Kidney (tissue), 14 donors: ENCODE measurements around the gene ZNF174. TPM values are rescaled to one million over a fixed set of nuclear protein-coding genes. Genes with fewer than 3 reads are reported as not detected.

Experiments
- DNase-seq, 5 donors: peaks; one replicate each; pipeline ENCODE4 v3.0.0-alpha.2; 2013 to 2020
- FAIRE-seq: peaks from 2 replicates; lab custom pipeline; 2012; peaks lifted over from hg19 to GRCh38; lab: Jason Lieb, UNC
- H3K27ac ChIP-seq, 2 donors: one replicate each; pipeline ENCODE4 v1.7.0; 2013; ENCODE audit warnings: low read depth in 2 of 2, low read length in 2 of 2, inconsistent platforms in 1 of 2
- H3K27me3 ChIP-seq: one replicate; pipeline ENCODE4 v1.7.1; 2013; ENCODE audit warnings: low read length, inconsistent platforms; ENCODE audit not compliant: control insufficient read depth, insufficient read depth
- H3K36me3 ChIP-seq, 3 donors: one replicate each; pipeline versions ENCODE4 v1.7.0 to v1.7.1; 2013; ENCODE audit warnings: low read length in 3 of 3, control low read depth in 1 of 3, inconsistent platforms in 1 of 3; ENCODE audit not compliant: insufficient read depth in 3 of 3, control insufficient read depth in 2 of 3
- H3K4me1 ChIP-seq, 3 donors: one replicate each; pipeline versions ENCODE4 v1.7.0 to v1.7.1; 2013; ENCODE audit warnings: low read length in 3 of 3, inconsistent platforms in 1 of 3, low read depth in 1 of 3; ENCODE audit not compliant: control insufficient read depth in 2 of 3, insufficient read depth in 2 of 3
- H3K4me3 ChIP-seq, 3 donors: one replicate each; pipeline versions ENCODE4 v1.7.0 to v1.8.1; 2013; ENCODE audit warnings: low read length in 3 of 3, control low read depth in 1 of 3, inconsistent platforms in 1 of 3
- H3K9ac ChIP-seq, 3 donors: one replicate each; pipeline versions ENCODE4 v1.7.0 to v1.7.1; 2013; ENCODE audit warnings: low read length in 3 of 3, control low read depth in 1 of 3, inconsistent platforms in 1 of 3
- H3K9me3 ChIP-seq, 3 donors: one replicate each; pipeline versions ENCODE4 v1.7.0 to v1.7.1; 2013; ENCODE audit warnings: low read length in 3 of 3, control low read depth in 1 of 3, inconsistent platforms in 1 of 3; ENCODE audit not compliant: control insufficient read depth in 2 of 3, insufficient read depth in 1 of 3
- intact Hi-C: fragments of 100-400 bp; cut with DNase I; formaldehyde crosslinking; loops from one replicate; pipeline ENCODE4 v1.11.1; 2022
- polyA plus RNA-seq: library from polyadenylated mRNA; stranded (reverse); fragments of 350-450 nt; fragmentation: Illumina TruSeq; extraction: RNeasy Lipid Tissue Mini Kit (QIAGEN cat#74804); gene quantifications from one replicate; pipeline ENCODE4 v1.2.3, GENCODE V29; 2014; ENCODE audit warnings: low read depth, low replicate concordance; ENCODE audit not compliant: insufficient read depth
- total RNA-seq: library from RNA; stranded (reverse); fragmentation: NEBNext Ultra II Directional; extraction: Animal tissue kit (Norgen Biotek cat#: 25700); gene quantifications from one replicate; pipeline ENCODE4 v1.2.1, GENCODE V29; 2021
- TF ChIP-seq, protein P1 (sequence below): IDR thresholded peaks from 3 replicates; pipeline ENCODE4 v1.5.1; 2012; ENCODE audit warnings: mild to moderate bottlenecking, moderate library complexity, borderline replicate concordance; ENCODE audit not compliant: insufficient read depth; ENCODE audit errors: extremely low read depth
- donor health status: control.
- donor health status: control.
- donor health status: control.
- donor health status: control.
- donor health status: control.
- donor health status: DM: yes; HTN: yes; CAD: no.
- donor health status: Normal renal cell carcinoma (clear cell type).

Gene ZNF174
- total and polyA plus RNA-seq, 2 donors from 2014 or later: 10.9 to 12.4 TPM

DNA sequence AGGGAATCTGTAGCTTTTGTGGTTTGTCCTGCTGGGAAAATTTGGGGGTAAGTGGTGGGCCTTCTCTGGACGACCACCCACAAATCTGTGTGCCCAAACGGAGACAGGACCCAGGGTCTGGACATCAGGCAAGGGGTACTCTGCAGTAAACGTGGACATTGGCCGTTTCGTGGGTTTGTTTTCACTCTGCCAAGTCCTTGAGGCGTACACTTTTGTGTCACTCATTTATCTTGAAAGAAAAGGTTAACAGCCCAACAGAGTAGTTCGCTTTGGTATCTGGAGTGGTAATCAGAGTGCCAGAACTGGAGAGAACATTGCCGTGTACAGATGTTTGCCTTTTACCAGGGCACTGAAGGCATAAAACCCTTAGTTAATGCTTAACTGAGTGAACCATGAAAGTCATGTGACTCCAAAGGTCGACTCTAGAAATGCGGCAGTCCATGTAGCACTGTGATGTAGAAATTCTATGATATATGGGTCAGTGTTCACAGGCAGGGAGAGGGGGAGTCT lies 57.9 kb downstream of the ZNF174 start:
- no peaks in the 10 kb centered on the region for H3K9me3 ChIP-seq
- TF ChIP-seq, protein P1, sequence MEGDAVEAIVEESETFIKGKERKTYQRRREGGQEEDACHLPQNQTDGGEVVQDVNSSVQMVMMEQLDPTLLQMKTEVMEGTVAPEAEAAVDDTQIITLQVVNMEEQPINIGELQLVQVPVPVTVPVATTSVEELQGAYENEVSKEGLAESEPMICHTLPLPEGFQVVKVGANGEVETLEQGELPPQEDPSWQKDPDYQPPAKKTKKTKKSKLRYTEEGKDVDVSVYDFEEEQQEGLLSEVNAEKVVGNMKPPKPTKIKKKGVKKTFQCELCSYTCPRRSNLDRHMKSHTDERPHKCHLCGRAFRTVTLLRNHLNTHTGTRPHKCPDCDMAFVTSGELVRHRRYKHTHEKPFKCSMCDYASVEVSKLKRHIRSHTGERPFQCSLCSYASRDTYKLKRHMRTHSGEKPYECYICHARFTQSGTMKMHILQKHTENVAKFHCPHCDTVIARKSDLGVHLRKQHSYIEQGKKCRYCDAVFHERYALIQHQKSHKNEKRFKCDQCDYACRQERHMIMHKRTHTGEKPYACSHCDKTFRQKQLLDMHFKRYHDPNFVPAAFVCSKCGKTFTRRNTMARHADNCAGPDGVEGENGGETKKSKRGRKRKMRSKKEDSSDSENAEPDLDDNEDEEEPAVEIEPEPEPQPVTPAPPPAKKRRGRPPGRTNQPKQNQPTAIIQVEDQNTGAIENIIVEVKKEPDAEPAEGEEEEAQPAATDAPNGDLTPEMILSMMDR: no peak
- peak overlapping the region; percentile 82 to 90 (median 88) for H3K4me3 ChIP-seq
- H3K27me3 ChIP-seq: no peaks in the 10 kb centered on the region
- intact Hi-C loops: no loop called here
- peak in 3 of 5 donors; percentile 43 to 89 (median 86) for DNase-seq
- H3K9ac ChIP-seq: peak overlapping the region; percentile 38 to 97 (median 95)
- FAIRE-seq: peak; percentile 91
- peaks cover 7 to 31% (median 31%) of the 10 kb centered on the region in 3 donors for H3K4me1 ChIP-seq
- no peaks in the 10 kb centered on the region for H3K36me3 ChIP-seq
- peak overlapping the region; percentile 95 to 98 for H3K27ac ChIP-seq

Other genes with a start within 250 kb of the ZNF174 start
- gene OR1F1, start 213.0 kb upstream of the ZNF174 start, total RNA-seq: not detected
- not detected for gene OR1F1, start 213.0 kb upstream of the ZNF174 start, polyA plus RNA-seq
- gene ZNF200, start 166.1 kb upstream of the ZNF174 start, total RNA-seq: 9.6 TPM
- 3.3 TPM for gene ZNF200, start 166.1 kb upstream of the ZNF174 start, polyA plus RNA-seq
- gene MEFV, start 144.6 kb upstream of the ZNF174 start, total RNA-seq: 4.1 TPM
- gene MEFV, start 144.6 kb upstream of the ZNF174 start, polyA plus RNA-seq: not detected
- 29.7 TPM for gene ZNF263, start 117.7 kb upstream of the ZNF174 start, total RNA-seq
- gene ZNF263, start 117.7 kb upstream of the ZNF174 start, polyA plus RNA-seq: 14.6 TPM
- gene TIGD7, start 95.8 kb upstream of the ZNF174 start, total RNA-seq: 7.5 TPM
- gene TIGD7, start 95.8 kb upstream of the ZNF174 start, polyA plus RNA-seq: 4.2 TPM
- 41.3 TPM for gene ZNF75A, start 95.7 kb upstream of the ZNF174 start, total RNA-seq
- 14.3 TPM for gene ZNF75A, start 95.7 kb upstream of the ZNF174 start, polyA plus RNA-seq
- gene OR2C1, start 45.3 kb upstream of the ZNF174 start, total RNA-seq: not detected
- gene OR2C1, start 45.3 kb upstream of the ZNF174 start, polyA plus RNA-seq: not detected
- gene ZSCAN32, start 211 bp upstream of the ZNF174 start, total RNA-seq: 16.3 TPM
- gene ZSCAN32, start 211 bp upstream of the ZNF174 start, polyA plus RNA-seq: 9.8 TPM
- 3.4 TPM for gene ZNF597, start 42.3 kb downstream of the ZNF174 start, total RNA-seq
- gene ZNF597, start 42.3 kb downstream of the ZNF174 start, polyA plus RNA-seq: 0.99 TPM
- 51.6 TPM for gene NAA60, start 42.5 kb downstream of the ZNF174 start, total RNA-seq
- 66.6 TPM for gene NAA60, start 42.5 kb downstream of the ZNF174 start, polyA plus RNA-seq
- not detected for gene C16orf90, start 94.3 kb downstream of the ZNF174 start, total RNA-seq
- not detected for gene C16orf90, start 94.3 kb downstream of the ZNF174 start, polyA plus RNA-seq
- gene CLUAP1, start 99.8 kb downstream of the ZNF174 start, total RNA-seq: 44.8 TPM
- gene CLUAP1, start 99.8 kb downstream of the ZNF174 start, polyA plus RNA-seq: 39.3 TPM
- 5.3 TPM for gene NLRC3, start 176.2 kb downstream of the ZNF174 start, total RNA-seq
- 0.52 TPM for gene NLRC3, start 176.2 kb downstream of the ZNF174 start, polyA plus RNA-seq
- 4.8 TPM for gene SLX4, start 210.4 kb downstream of the ZNF174 start, total RNA-seq
- 1.0 TPM for gene SLX4, start 210.4 kb downstream of the ZNF174 start, polyA plus RNA-seq